B cell (primary cell): ENCODE data around the gene LRP6. TPM values are rescaled to one million over a fixed set of nuclear protein-coding genes. Genes with fewer than 3 reads are reported as not detected.

ENCODE experiments used
- ATAC-seq: fragments of 200-7000 bp; cut with Tn5 transposase; one replicate; pipeline ENCODE4 v1.10.0; 2021; ENCODE audit warnings: low read depth, mild to moderate bottlenecking, moderate number of reproducible peaks, moderate library complexity
- CTCF ChIA-PET: fragments of 350-600 bp; sonication (Branson Sonifier 250); formaldehyde crosslinking; loops from one replicate; lab custom pipeline; 2021; ENCODE audit warnings: antibody characterized with exemption, inconsistent platforms; lab: Charles Lee
- POLR2A ChIA-PET: fragments of 350-600 bp; sonication (Branson Sonifier 250); formaldehyde crosslinking; loops from one replicate; lab custom pipeline; 2021; ENCODE audit warnings: antibody characterized with exemption; lab: Charles Lee
- DNase-seq: peaks from one replicate; pipeline ENCODE4 v3.0.0; 2013
- H2AFZ ChIP-seq: 2 replicates; pipeline ENCODE4 v1.6.1; 2012; ENCODE audit warnings: mild to moderate bottlenecking, low read depth, low read length; ENCODE audit not compliant: insufficient read depth, poor library complexity, severe bottlenecking
- H3K27ac ChIP-seq, 2 donors: 1 replicate in 1 of 2; 2 replicates in 1 of 2; pipeline ENCODE4 v1.5.1; 2012 to 2013; ENCODE audit warnings: low read length in 2 of 2, mild to moderate bottlenecking in 2 of 2, moderate library complexity in 1 of 2
- H3K27me3 ChIP-seq, 4 experiments: fragments of 200-600 bp in 1 of 4; sonication (generic) in 1 of 4; replicated peaks in 1 of 4; 1 replicate in 2 of 4; 2 replicates in 2 of 4; pipeline versions ENCODE4 v1.6.1 to v1.7.0; 2013 to 2016; ENCODE audit warnings: low read length in 3 of 4, mild to moderate bottlenecking in 2 of 4, mixed read lengths in 1 of 4, moderate library complexity in 1 of 4; ENCODE audit not compliant: insufficient read depth in 4 of 4, control insufficient read depth in 3 of 4; ENCODE audit errors: control extremely low read depth in 1 of 4
- H3K36me3 ChIP-seq, 2 experiments: replicated peaks in 1 of 2; 1 replicate in 1 of 2; 2 replicates in 1 of 2; pipeline versions ENCODE4 v1.6.1 to v1.7.1; 2013; ENCODE audit warnings: low read length in 1 of 2; ENCODE audit not compliant: insufficient read depth in 2 of 2, control insufficient read depth in 1 of 2; ENCODE audit errors: control extremely low read depth in 1 of 2, extremely low read depth in 1 of 2
- H3K4me1 ChIP-seq, 2 donors: fragments of 200-600 bp in 1 of 2; sonication (generic) in 1 of 2; 1 replicate in 1 of 2; 2 replicates in 1 of 2; pipeline versions ENCODE4 v1.5.1 to v1.6.1; 2013 to 2017; ENCODE audit warnings: low read length in 2 of 2; ENCODE audit not compliant: control insufficient read depth in 2 of 2, insufficient read depth in 2 of 2
- H3K4me2 ChIP-seq: replicated peaks from 2 replicates; pipeline ENCODE3; 2012; ENCODE audit warnings: mild to moderate bottlenecking, low read depth, low read length; ENCODE audit not compliant: poor library complexity, severe bottlenecking
- H3K4me3 ChIP-seq, 5 experiments: fragments of 200-600 bp in 1 of 5; sonication (generic) in 1 of 5; 1 replicate in 3 of 5; 2 replicates in 2 of 5; pipeline versions ENCODE4 v1.5.1 to v1.7.0; 2011 to 2016; ENCODE audit warnings: low read length in 4 of 5, mild to moderate bottlenecking in 4 of 5, low read depth in 2 of 5, control low read depth in 1 of 5, moderate library complexity in 1 of 5; ENCODE audit not compliant: insufficient read depth in 1 of 5; ENCODE audit errors: control extremely low read depth in 1 of 5, extremely low read depth in 1 of 5
- H3K79me2 ChIP-seq: fragments of 200-600 bp; sonication (generic); one replicate; pipeline ENCODE4 v1.6.0; 2016; ENCODE audit warnings: low read length; ENCODE audit not compliant: control insufficient read depth, insufficient read depth
- H3K9ac ChIP-seq: fragments of 200-600 bp; sonication (generic); 2 replicates; pipeline ENCODE4 v1.6.1; 2017; ENCODE audit warnings: mild to moderate bottlenecking, low read length, moderate library complexity
- H3K9me3 ChIP-seq, 3 donors: one replicate each; pipeline versions ENCODE4 v1.6.1 to v1.7.1; 2013; ENCODE audit warnings: low read length in 2 of 3; ENCODE audit not compliant: control insufficient read depth in 2 of 3, insufficient read depth in 1 of 3; ENCODE audit errors: control extremely low read depth in 1 of 3
- H4K20me1 ChIP-seq: 2 replicates; pipeline ENCODE4 v1.6.0; 2012; ENCODE audit warnings: mild to moderate bottlenecking, low read length; ENCODE audit not compliant: insufficient read depth, control insufficient read depth, poor library complexity, severe bottlenecking
- H3K27ac Mint-ChIP-seq: one replicate; pipeline ENCODE4 v1.8.0; 2021; ENCODE audit warnings: mixed read lengths
- H3K27me3 Mint-ChIP-seq: one replicate; pipeline ENCODE4 v1.8.0; 2021; ENCODE audit warnings: mixed read lengths
- H3K4me1 Mint-ChIP-seq: one replicate; pipeline ENCODE4 v1.8.0; 2021; ENCODE audit warnings: mixed read lengths
- H3K4me3 Mint-ChIP-seq: one replicate; pipeline ENCODE4 v1.8.0; 2021; ENCODE audit warnings: mixed read lengths
- H3K9me3 Mint-ChIP-seq: one replicate; pipeline ENCODE4 v1.8.0; 2022; ENCODE audit warnings: mixed read lengths; ENCODE audit not compliant: insufficient read depth
- CTCF ChIP-seq: fragments of 200-600 bp; IDR thresholded peaks from one replicate; pipeline ENCODE4 v1.8.0; 2022; ENCODE audit warnings: antibody characterized with exemption, mild to moderate bottlenecking
- EZH2 ChIP-seq: IDR thresholded peaks from 2 replicates; pipeline ENCODE4 v1.6.1; 2012; ENCODE audit warnings: borderline replicate concordance, low read depth, mild to moderate bottlenecking, moderate library complexity, low read length; ENCODE audit not compliant: insufficient read depth, poor library complexity, severe bottlenecking
- WGBS: methylation state at CpG from one replicate; pipeline ENCODE4 v1.1.5; 2013; ENCODE audit warnings: missing lambda C conversion rate; ENCODE audit not compliant: insufficient coverage; 5-methylcytosine and 5-hydroxymethylcytosine counted together
- intact Hi-C: fragments of 100-400 bp; cut with micrococcal nuclease; formaldehyde crosslinking; loops from one replicate; pipeline ENCODE4 v1.10.0; 2022
- polyA plus RNA-seq: library from polyadenylated mRNA; depleted of rRNA; stranded (reverse); fragments of >200 nt; gene quantifications from 2 replicates; pipeline ENCODE4 v1.2.3, GENCODE V29; 2012
- total RNA-seq, 2 donors: library from RNA; stranded (reverse); fragments of 120-200 nt in 1 of 2; gene quantifications; 1 replicate in 1 of 2; 2 replicates in 1 of 2; pipeline versions ENCODE4 v1.2.3 to v1.2.4, GENCODE V29; 2013 to 2022

LRP6 gene
- total and polyA plus RNA-seq, 2 donors (not counting 1 experiment from before 2014, with no cell fraction given): 0.34 to 2.8 TPM

- Histone ChIP-seq H4K20me1 (no peaks in the 10 kb centered on the region), H3K27me3 (peaks cover 0 to 8% (median 0%) of the 10 kb centered on the region in 4 experiments), H3K27ac (no peak overlapping the region), H3K9me3 (no peaks in the 10 kb centered on the region), H3K36me3 (no peaks in the 10 kb centered on the region), H3K4me2 (no peak overlapping the region), H3K9ac (no peak overlapping the region), H3K4me1 (no peaks in the 10 kb centered on the region), H2AFZ (no peak overlapping the region), H3K79me2 (no peaks in the 10 kb centered on the region), H3K4me3 (no peak overlapping the region)
- no peak for ATAC-seq
- Mint-ChIP-seq H3K27ac (no peak overlapping the region), H3K9me3 (no peaks in the 10 kb centered on the region), H3K4me1 (no peaks in the 10 kb centered on the region), H3K4me3 (no peak overlapping the region), H3K27me3 (peaks cover 36% of the 10 kb centered on the region)
- intact Hi-C loops: no loop called here
- WGBS: 93% methylated on average over 3 of the region's 3 CpGs
- ChIA-PET CTCF (interaction anchor here (0.7 kb wide), 1 partner anchor 256 kb away, joined by 3 read pairs; no protein-coding TSS in a partner anchor), POLR2A (no interaction called here)
- DNase-seq: no peak
- TF ChIP-seq EZH2: no peak
- TF ChIP-seq CTCF: no peak
These were observed 175.8 kb downstream of the LRP6 start for GRCh38 chr12:12091071-12091470.

GRCh38 chr12:12088761-12089160 lies 178.1 kb downstream of the LRP6 start:
- 100% methylated on average over 2 of the region's 9 CpGs for WGBS
- H3K27me3 Mint-ChIP-seq: peaks cover 25% of the 10 kb centered on the region
- ChIA-PET CTCF (no interaction called here), POLR2A (no interaction called here)
- no peak for TF ChIP-seq CTCF
- TF ChIP-seq EZH2: no peak
- no peak overlapping the region for H3K4me3 ChIP-seq
- no peak overlapping the region for H3K9ac ChIP-seq
- no peak overlapping the region for H3K4me2 ChIP-seq
- DNase-seq (no peak), ATAC-seq (no peak)
- intact Hi-C loops: no loop called here
- no peaks in the 10 kb centered on the region for H3K79me2 ChIP-seq
- H3K9me3 Mint-ChIP-seq: no peaks in the 10 kb centered on the region
- H3K36me3 ChIP-seq: no peaks in the 10 kb centered on the region
- no peaks in the 10 kb centered on the region for H3K4me1 ChIP-seq
- H3K27me3 ChIP-seq: peaks cover 0 to 11% (median 0%) of the 10 kb centered on the region in 4 experiments
- no peak overlapping the region for H3K27ac ChIP-seq
- no peaks in the 10 kb centered on the region for H3K4me1 Mint-ChIP-seq
- H3K9me3 ChIP-seq: no peaks in the 10 kb centered on the region
- no peak overlapping the region for H3K4me3 Mint-ChIP-seq
- H4K20me1 ChIP-seq: no peaks in the 10 kb centered on the region
- no peak overlapping the region for H2AFZ ChIP-seq
- H3K27ac Mint-ChIP-seq: no peak overlapping the region
